ENCODE results near the gene APOBEC3A.

- TF ChIP-seq EZH2 (IDR thresholded peaks at IDR 0.05; ENCODE audit: low read depth, low read length, severe bottlenecking) (no peak), MAFK (IDR thresholded peaks at IDR 0.05; ENCODE audit: low read depth, low read length) (no peak), HDAC2 (IDR thresholded peaks at IDR 0.05; ENCODE audit: borderline replicate concordance in 1 of 2, low read depth in 2 of 2, low read length in 2 of 2) (no peak), POU5F1 (IDR thresholded peaks at IDR 0.05; ENCODE audit: low read depth, low read length) (no peak)
- TF ChIP-seq, protein P1, sequence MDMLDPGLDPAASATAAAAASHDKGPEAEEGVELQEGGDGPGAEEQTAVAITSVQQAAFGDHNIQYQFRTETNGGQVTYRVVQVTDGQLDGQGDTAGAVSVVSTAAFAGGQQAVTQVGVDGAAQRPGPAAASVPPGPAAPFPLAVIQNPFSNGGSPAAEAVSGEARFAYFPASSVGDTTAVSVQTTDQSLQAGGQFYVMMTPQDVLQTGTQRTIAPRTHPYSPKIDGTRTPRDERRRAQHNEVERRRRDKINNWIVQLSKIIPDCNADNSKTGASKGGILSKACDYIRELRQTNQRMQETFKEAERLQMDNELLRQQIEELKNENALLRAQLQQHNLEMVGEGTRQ (IDR thresholded peaks at IDR 0.05; ENCODE audit: low read length): no peak
- TF ChIP-seq, protein P2, sequence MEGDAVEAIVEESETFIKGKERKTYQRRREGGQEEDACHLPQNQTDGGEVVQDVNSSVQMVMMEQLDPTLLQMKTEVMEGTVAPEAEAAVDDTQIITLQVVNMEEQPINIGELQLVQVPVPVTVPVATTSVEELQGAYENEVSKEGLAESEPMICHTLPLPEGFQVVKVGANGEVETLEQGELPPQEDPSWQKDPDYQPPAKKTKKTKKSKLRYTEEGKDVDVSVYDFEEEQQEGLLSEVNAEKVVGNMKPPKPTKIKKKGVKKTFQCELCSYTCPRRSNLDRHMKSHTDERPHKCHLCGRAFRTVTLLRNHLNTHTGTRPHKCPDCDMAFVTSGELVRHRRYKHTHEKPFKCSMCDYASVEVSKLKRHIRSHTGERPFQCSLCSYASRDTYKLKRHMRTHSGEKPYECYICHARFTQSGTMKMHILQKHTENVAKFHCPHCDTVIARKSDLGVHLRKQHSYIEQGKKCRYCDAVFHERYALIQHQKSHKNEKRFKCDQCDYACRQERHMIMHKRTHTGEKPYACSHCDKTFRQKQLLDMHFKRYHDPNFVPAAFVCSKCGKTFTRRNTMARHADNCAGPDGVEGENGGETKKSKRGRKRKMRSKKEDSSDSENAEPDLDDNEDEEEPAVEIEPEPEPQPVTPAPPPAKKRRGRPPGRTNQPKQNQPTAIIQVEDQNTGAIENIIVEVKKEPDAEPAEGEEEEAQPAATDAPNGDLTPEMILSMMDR (IDR thresholded peaks at IDR 0.05; ENCODE audit: control extremely low read depth in 1 of 3, insufficient read depth in 1 of 3, low read depth in 1 of 3, low read length in 3 of 3): no peak
Observed at GRCh38 chr22:38981992-38982927, 24.9 kb downstream of the APOBEC3A start, which contains the start of gene APOBEC3B.
